Rectal smooth muscle tissue (tissue), 1 donor: ENCODE results near the gene MTERF1.
"Not testable (repeated sequence)": the region's sequence is repeated elsewhere in the genome, so short reads cannot be mapped to it uniquely, and the experiment has no call there.

Source experiments
- H3K27ac ChIP-seq: one replicate; pipeline ENCODE4 v1.7.0; 2013; ENCODE audit warnings: low read depth, low read length, inconsistent platforms
- H3K27me3 ChIP-seq: one replicate; pipeline ENCODE4 v1.7.0; 2013; ENCODE audit warnings: low read length; ENCODE audit not compliant: control insufficient read depth, insufficient read depth
- H3K36me3 ChIP-seq: one replicate; pipeline ENCODE4 v1.7.0; 2013; ENCODE audit warnings: low read length; ENCODE audit not compliant: control insufficient read depth, insufficient read depth
- H3K4me1 ChIP-seq: one replicate; pipeline ENCODE4 v1.7.0; 2013; ENCODE audit warnings: low read length; ENCODE audit not compliant: control insufficient read depth, insufficient read depth
- H3K4me3 ChIP-seq: one replicate; pipeline ENCODE4 v1.7.0; 2013; ENCODE audit warnings: low read length
- H3K9ac ChIP-seq: one replicate; pipeline ENCODE4 v1.7.0; 2013; ENCODE audit warnings: low read length

The MTERF1 gene

DNA sequence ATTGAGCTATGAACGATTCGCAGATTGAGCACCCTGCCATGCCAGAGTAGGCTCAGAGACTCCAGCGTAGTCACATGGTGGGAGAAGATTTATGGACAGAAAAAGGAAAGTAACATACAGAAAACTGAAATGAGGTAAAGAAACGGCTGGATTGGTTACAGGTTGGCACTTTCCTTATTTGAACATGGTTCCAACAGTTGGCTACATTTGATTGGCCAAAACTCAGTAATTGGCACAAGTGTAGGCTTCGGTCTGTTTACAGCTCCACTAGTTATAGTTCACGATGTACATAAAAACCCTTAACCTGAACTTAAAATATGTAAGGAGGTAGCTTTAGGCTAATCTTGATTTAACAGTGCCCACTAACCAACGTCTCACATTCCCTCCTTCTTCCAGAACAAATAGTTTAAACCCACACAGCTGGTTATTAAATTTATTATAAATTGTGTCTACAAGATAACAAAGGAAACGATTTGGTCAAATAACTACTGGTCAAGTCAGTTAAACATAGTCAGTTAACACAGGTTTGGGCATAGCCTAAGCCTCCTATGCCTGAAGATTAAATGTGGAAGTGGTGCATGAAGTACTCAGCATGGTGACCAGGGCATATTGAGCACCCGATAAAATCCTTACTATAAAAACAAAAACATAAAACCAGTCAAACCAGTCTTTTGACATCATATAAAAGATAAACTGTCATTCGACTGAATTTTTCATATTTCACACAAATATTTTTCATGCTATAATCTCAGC is 17.9 kb upstream of the MTERF1 start:
- Histone ChIP-seq H3K27ac (no peak overlapping the region), H3K4me1 (no peaks in the 10 kb centered on the region), H3K36me3 (no peaks in the 10 kb centered on the region), H3K9ac (no peak overlapping the region), H3K4me3 (no peak overlapping the region), H3K27me3 (no peaks in the 10 kb centered on the region)

DNA sequence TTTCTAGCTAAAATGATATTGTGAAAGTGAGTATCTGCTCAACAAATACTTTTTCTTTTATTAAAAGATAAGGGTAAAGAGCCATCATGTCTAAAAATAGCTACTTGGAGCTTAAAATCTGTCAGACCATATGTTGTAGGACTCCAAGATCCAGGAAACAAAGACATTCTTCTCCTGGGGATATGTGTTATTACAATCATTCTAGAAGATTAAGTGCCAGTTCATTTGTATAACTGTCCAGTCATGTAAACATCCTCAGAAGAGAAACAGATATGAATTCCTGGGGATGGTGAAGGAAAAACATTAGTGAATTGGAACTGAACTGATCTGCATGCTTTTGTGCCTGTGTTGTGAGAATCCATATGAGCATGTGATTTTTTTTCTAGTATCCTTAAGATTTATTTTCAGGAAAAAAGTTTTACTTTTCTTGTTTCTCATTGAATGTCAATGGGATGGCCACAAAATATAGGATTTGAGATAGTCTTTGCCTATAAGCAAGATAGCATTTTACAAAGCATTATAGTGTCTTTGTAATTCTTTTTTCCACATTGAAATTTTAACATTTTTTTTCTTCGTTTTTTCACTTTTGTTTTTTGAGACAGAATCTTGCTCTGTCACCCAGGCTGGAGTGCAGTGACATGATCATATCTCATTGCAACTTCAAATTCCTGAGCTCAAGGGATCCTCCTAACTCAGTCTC is 14.4 kb upstream of the MTERF1 start:
- no peak overlapping the region for H3K27ac ChIP-seq
- no peak overlapping the region for H3K4me3 ChIP-seq
- H3K4me1 ChIP-seq: no peaks in the 10 kb centered on the region

DNA sequence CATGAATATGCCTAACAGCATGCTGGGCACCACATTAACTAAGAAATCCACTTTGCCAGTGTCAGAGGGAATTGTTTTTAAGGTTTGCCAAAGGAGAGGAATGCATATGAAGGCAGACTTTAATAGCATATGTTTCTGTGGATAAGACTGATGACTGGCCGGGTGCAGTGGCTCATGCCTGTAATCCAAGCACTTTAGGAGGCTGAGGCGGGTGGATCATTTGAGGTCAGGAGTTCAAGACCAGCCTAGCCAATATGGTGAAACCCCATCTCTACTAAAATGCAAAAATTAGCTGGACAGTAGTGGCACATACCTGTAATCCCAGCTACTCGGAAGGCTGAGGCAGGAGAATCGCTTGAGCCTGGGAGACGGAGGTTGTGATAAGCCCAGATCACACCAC is 13.2 kb upstream of the MTERF1 start:
- H3K36me3 ChIP-seq, H3K4me3 ChIP-seq, H3K4me1 ChIP-seq, H3K9ac ChIP-seq, H3K27ac ChIP-seq, H3K27me3 ChIP-seq: not testable (repeated sequence)

More for the DNA sequence above, 14.4 kb upstream of the MTERF1 start:
- Histone ChIP-seq H3K36me3 (no peaks in the 10 kb centered on the region), H3K27me3 (no peaks in the 10 kb centered on the region), H3K9ac (no peak overlapping the region)

DNA sequence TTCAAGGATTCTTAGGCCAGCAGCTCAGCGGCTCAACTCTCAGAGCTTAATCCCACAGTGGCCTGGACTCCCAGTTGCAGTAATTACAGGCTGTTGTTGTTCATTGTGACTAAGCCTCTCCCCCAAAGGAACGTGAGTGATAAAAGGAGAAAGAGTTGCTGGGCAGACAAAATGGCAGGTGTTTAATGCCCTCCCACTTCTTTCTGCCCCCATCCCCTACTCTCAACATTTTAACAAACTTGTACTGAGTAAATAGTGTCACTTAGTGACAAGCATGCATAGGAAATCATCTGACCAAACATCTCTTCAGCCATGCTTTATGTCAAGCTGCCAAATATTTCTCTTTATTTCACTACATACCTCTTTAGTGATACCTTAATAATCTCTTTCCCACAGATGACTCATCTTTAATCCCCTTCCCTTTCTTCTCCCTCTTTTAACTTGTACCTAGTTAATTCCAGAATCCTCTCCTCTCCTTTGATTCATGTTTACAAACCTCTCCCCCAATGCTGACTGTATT is 12.4 kb upstream of the MTERF1 start:
- no peaks in the 10 kb centered on the region for H3K4me1 ChIP-seq
- no peak overlapping the region for H3K9ac ChIP-seq

DNA sequence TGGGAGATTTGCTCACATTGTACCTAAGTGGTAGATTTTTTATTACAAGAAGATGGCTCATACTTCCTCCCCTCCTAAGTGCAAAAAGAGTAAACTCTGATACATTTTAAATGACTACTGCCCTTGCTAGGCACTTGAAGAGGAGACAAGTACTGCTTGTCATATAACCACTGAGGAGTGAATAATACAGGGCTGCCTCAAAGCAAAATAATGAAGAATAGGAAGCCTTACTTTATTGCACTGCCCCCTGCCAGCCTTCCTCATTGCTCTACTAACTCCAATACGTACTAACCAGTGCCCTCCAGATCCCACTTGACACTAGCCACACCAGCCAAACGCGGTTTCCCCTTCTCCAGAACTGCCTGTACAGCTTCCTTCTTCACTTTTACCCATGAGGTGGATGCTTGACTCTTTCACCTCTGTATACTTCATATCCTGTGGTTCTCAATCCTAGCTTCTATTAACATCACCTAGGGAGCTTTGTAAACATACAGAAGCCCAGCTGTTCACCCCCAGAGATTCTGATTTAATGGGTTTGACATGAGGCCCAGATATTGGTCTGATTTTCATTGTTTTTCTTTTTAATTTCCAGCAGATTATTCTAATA is 11.7 kb upstream of the MTERF1 start:
- Histone ChIP-seq H3K36me3 (no peaks in the 10 kb centered on the region), H3K27ac (no peak overlapping the region)

More for the DNA sequence above, 12.4 kb upstream of the MTERF1 start:
- no peak overlapping the region for H3K27ac ChIP-seq
- no peaks in the 10 kb centered on the region for H3K36me3 ChIP-seq
- no peaks in the 10 kb centered on the region for H3K27me3 ChIP-seq
- no peak overlapping the region for H3K4me3 ChIP-seq

DNA sequence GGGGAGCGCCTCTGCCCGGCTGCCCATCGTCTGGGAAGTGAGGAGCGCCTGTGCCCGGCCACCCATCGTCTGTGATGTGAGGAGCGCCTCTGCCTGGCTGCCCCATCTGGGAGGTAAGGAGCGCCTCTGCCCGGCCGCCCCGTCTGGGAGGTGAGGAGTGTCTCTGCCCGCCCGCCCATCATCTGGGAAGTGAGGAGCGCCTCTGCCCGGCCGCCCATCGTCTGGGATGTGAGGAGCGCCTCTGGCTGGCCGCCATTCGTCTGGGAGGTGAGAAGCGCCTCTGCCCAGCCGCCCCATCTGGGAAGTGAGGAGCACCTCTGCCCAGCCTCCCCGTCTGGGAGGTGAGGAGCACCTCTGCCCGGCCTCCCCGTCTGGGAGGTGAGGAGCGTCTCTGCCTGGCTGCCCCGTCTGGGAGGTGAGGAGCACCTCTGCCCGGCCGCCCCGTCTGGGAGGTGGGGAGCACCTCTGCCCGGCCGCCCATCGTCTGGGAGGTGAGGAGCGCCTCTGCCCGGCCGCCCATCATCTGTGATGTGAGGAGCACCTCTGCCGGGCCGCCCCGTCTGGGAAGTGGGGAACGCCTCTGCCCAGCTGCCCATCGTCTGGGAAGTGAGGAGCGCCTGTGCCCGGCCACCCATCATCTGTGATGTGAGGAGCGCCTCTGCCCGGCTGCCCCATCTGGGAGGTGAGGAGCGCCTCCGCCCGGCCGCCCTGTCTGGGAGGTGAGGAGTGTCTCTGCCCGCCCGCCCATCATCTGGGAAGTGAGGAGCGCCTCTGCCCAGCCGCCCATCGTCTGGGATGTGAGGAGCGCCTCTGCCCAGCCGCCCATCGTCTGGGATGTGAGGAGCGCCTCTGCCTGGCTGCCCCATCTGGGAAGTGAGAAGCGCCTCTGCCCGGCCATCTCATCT is 8.0 kb upstream of the MTERF1 start:
- not testable (repeated sequence) for H3K27me3 ChIP-seq, H3K36me3 ChIP-seq, H3K4me1 ChIP-seq, H3K9ac ChIP-seq, H3K27ac ChIP-seq, H3K4me3 ChIP-seq

More for the DNA sequence above, 11.7 kb upstream of the MTERF1 start:
- Histone ChIP-seq H3K4me3 (no peak overlapping the region), H3K4me1 (no peaks in the 10 kb centered on the region), H3K27me3 (no peaks in the 10 kb centered on the region), H3K9ac (no peak overlapping the region)

DNA sequence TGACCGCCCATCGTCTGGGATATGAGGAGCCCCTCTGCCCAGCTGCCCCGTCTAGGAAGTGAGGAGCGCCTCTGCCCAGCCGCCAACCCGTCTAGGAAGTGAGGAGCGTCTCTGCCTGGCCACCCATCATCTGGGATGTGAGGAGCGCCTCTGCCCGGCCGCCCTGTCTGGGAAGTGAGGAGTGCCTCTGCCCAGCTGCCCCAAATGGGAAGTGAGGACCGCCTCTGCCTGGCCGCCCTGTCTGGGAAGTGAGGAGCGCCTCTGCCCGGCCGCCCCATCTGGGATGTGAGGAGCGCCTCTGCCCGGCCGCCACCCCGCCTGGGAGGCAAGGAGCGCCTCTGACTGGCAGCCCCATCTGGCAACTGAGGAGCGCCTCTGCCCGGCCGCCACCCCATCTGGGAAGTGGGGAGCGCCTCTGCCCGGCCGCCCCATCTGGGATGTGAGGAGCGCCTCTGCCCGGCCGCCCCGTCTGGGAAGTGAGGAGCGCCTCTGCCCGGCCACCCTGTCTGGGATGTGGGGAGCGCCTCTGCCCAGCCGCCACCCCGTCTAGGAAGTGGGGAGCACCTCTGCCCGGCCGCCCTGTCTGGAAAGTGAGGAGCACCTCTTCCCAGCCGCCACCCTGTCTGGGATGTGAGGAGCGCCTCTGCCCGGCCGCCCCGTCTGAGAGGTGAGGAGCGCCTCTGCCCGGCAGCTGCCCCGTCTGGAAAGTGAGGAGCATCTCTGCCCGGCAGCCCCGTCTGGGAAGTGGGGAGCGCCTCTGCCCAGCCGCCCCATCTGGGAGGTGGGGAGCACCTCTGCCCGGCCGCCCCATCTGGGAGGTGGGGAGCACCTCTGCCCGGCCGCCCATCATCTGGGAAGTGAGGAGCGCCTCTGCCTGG is 7.1 kb upstream of the MTERF1 start:
- H3K4me3 ChIP-seq, H3K4me1 ChIP-seq, H3K27ac ChIP-seq, H3K27me3 ChIP-seq, H3K9ac ChIP-seq, H3K36me3 ChIP-seq: not testable (repeated sequence)

DNA sequence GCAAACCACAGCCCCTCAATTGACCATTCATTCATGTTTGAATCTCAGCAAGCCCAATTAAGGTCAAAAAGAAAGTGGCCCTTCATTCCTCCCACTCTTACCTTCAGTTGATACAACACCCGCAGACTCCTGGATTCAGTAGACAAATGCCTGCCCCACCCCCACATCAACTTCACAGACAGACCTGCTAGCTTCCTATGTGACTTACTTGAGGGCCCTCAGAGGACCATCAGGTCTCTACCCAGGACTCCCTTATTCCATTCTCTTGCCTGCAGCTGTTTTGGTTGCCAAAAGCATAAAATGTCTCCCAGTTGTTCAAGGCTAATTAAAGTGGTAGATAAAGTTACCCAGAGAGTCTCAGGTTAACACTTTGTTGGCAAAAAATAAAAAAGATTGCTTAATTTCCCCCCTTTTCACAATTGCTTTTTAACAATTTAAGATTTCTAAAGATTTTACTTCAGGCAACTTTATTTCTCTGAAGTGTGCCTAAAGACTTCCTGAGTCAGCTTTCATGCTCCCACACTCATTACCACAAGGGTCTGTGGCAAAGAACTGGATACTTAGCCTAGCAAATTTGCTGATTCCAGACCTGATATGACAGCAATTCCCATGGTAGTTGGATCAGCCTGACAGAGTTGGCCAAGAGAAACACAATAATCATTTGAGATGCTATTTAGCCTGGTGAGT is 3.3 kb upstream of the MTERF1 start:
- Histone ChIP-seq H3K4me1 (no peaks in the 10 kb centered on the region), H3K4me3 (no peak overlapping the region), H3K9ac (no peak overlapping the region), H3K36me3 (no peaks in the 10 kb centered on the region), H3K27ac (no peak overlapping the region), H3K27me3 (no peaks in the 10 kb centered on the region)

DNA sequence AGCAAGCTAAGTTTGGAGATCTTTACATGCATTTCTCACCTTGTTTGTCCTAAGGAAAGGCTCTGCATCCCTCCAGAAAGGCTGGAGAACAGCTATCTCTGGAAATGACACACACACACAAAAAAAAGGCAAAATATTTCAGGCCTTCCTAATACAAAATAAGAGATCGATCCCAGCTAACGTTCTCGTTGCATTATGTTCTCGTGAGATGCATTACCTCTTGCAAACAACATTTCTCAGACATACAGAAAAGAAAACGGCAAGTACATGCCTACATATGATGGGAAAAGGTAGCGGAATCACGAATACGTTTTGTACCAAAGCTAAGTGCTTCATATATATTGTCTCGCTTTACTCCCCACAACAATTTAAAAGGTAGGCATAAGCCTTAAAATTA is 488 bp downstream of the MTERF1 start:
- H3K9ac ChIP-seq: no peak overlapping the region
- no peaks in the 10 kb centered on the region for H3K36me3 ChIP-seq
- H3K4me1 ChIP-seq: no peaks in the 10 kb centered on the region
- no peaks in the 10 kb centered on the region for H3K27me3 ChIP-seq
- no peak overlapping the region for H3K27ac ChIP-seq
- peak overlapping the region; percentile 79 for H3K4me3 ChIP-seq

DNA sequence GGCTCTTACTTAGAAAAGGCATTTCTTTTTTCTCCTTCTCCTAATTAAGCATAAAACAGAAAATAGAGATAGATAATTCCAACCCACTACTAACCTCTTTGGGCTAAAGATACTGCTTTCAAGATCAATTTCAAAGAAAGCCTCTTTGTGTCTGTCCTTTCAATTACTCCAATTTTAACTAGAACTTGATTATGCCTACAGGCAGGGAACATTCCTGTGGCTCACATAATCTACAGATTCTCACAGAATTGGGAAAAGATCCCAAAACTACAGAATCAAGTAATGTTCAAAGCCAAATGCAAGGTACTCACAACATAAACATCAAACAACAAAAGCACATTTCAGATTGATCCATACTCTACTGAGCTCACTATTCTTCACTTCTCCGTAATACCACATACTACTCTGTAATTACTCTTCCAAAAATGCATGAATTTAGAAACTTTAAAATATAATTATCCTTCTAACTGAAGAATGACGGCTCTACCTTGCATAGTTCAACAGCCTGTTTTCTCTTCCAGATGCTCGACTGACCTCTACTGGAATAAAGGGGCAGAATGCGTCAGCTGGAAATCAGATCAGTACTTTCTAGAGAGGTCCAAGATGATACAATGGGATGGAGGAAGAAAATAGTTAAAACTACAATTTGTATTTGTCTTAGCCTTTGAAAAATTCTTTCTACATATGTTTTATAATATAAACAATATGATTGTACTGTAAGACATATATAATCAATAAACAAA is 3.9 kb downstream of the MTERF1 start:
- no peak overlapping the region for H3K4me3 ChIP-seq
- H3K27me3 ChIP-seq: no peaks in the 10 kb centered on the region
- H3K4me1 ChIP-seq: no peaks in the 10 kb centered on the region
- no peak overlapping the region for H3K9ac ChIP-seq
- no peak overlapping the region for H3K27ac ChIP-seq
- H3K36me3 ChIP-seq: no peaks in the 10 kb centered on the region
